ENCODE results near the gene VASN.
"Not testable (repeated sequence)": the region's sequence is repeated elsewhere in the genome, so short reads cannot be mapped to it uniquely, and the experiment has no call there.

Gene VASN

GRCh38 chr16:4337540-4338088, 34.0 kb upstream of the VASN start:
- no peak for DNase-seq

GRCh38 chr16:4338125-4338582, 33.5 kb upstream of the VASN start:
- DNase-seq, result no peak

GRCh38 chr16:4338712-4339299, 32.8 kb upstream of the VASN start:
- no peak for DNase-seq

GRCh38 chr16:4339455-4339854, 32.2 kb upstream of the VASN start:
- DNase-seq, result no peak

- no peak for DNase-seq
Measured at GRCh38 chr16:4339909-4340308, 31.7 kb upstream of the VASN start.

- DNase-seq, result no peak
Measured at GRCh38 chr16:4340443-4340842, 31.2 kb upstream of the VASN start.

- no peak for DNase-seq
Measured at GRCh38 chr16:4341250-4341649, 30.4 kb upstream of the VASN start.

GRCh38 chr16:4342866-4343744, 28.5 kb upstream of the VASN start:
- no peak for DNase-seq

GRCh38 chr16:4344300-4344982, 27.2 kb upstream of the VASN start:
- not testable (repeated sequence) for DNase-seq

GRCh38 chr16:4344983-4345835, 26.4 kb upstream of the VASN start:
- no peak for DNase-seq

- DNase-seq, result peak; percentile 63 to 65 (median 64)
Measured at GRCh38 chr16:4345836-4346781, 25.5 kb upstream of the VASN start.

GRCh38 chr16:4347010-4347409, 24.6 kb upstream of the VASN start:
- DNase-seq, result peak; percentile 58 to 73 (median 61)

GRCh38 chr16:4347765-4348509, 23.7 kb upstream of the VASN start:
- no peak for DNase-seq

- DNase-seq, result no peak
Measured at GRCh38 chr16:4349332-4349731, 22.3 kb upstream of the VASN start.

GRCh38 chr16:4350365-4350786, 21.3 kb upstream of the VASN start:
- no peak for DNase-seq

- peak; percentile 98 to 99 (median 99) for DNase-seq
Measured at GRCh38 chr16:4350787-4351659, 20.6 kb upstream of the VASN start, which contains the start of gene PAM16. TSS of gene PAM16 (minus strand) at chr16:4351321. CDS start at chr16:4351234, 87 bp downstream.

- no peak for DNase-seq
Measured at GRCh38 chr16:4351880-4352279, 19.8 kb upstream of the VASN start.

GRCh38 chr16:4352843-4353242, 18.8 kb upstream of the VASN start:
- no peak for DNase-seq

GRCh38 chr16:4353675-4354074, 18.0 kb upstream of the VASN start:
- DNase-seq, result no peak
